GM12864 (cell line): Measurements from ENCODE around the gene GFOD2.

Experiments
- DNase-seq: peaks from one replicate; pipeline ENCODE4 v3.0.0-alpha.2; 2011; ENCODE audit warnings: low read depth
- H3K4me3 ChIP-seq: 2 replicates; pipeline ENCODE4 v1.5.1; 2011; ENCODE audit warnings: mild to moderate bottlenecking, low read depth, low read length, control low read depth
- TF ChIP-seq, protein P1 (sequence below): IDR thresholded peaks from 2 replicates; pipeline ENCODE4 v1.5.1; 2011; ENCODE audit warnings: low read depth, mild to moderate bottlenecking, moderate library complexity, low read length, control low read depth, inconsistent platforms; ENCODE audit errors: missing control alignments

GFOD2 gene

DNA sequence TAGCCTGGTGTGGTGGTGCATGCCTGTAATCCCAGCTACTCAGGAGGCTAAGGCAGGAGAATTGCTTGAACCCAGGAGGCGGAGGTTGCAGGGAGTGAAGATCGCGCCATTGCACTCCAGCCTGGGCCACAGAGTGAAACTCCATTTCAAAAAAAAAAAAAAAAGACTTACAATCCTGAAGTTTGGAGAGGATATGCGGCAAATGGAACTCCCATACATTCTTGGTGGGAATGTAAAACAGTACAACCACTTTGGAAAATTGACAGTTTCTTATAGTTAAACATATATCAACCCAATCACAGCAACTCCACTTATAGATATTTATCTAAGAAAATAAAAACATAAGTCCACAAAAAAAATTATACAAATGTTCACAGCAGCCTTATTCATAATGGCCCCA lies 11.9 kb downstream of the GFOD2 start:
- TF ChIP-seq, protein P1, sequence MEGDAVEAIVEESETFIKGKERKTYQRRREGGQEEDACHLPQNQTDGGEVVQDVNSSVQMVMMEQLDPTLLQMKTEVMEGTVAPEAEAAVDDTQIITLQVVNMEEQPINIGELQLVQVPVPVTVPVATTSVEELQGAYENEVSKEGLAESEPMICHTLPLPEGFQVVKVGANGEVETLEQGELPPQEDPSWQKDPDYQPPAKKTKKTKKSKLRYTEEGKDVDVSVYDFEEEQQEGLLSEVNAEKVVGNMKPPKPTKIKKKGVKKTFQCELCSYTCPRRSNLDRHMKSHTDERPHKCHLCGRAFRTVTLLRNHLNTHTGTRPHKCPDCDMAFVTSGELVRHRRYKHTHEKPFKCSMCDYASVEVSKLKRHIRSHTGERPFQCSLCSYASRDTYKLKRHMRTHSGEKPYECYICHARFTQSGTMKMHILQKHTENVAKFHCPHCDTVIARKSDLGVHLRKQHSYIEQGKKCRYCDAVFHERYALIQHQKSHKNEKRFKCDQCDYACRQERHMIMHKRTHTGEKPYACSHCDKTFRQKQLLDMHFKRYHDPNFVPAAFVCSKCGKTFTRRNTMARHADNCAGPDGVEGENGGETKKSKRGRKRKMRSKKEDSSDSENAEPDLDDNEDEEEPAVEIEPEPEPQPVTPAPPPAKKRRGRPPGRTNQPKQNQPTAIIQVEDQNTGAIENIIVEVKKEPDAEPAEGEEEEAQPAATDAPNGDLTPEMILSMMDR = no peak
- no peak for DNase-seq
- no peak overlapping the region for H3K4me3 ChIP-seq

DNA sequence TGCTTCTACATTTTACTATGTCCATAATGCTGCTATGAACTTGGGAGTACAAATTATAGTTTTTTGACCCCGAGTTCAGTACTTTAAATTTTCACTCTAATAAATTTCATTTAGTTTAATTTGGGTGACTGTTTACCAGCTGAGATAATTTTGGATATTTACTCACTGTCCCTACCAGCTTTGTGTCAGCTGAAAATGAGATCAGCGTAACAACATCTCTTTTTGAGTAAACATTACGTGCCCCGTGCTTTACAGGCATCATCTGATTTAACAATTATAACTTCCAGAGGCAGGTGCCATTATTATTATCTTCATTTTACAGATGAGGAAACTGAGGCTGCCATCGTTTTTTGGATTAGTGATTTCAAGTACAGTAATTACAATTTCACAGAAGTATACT lies 15.0 kb downstream of the GFOD2 start:
- TF ChIP-seq, protein P1 = no peak
- DNase-seq = no peak
- H3K4me3 ChIP-seq = no peak overlapping the region

DNA sequence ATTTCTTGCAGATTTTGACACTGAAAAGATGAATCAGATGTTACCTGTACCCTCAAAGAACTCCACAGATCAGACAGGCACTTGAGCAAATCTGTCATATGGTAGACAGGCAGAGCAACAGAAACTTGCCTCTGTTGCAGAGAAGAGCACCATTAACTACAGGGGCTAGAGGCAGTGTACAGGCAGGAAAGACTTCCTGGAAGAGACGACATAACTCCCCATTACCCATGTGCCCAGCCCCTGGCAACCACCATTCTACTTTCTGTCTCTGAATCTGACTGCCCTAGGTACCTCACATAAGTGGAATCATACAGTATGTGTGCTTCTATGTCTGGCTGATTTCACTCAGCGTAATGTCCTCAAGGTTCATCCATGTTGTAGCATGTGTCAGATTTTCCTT lies 15.5 kb downstream of the GFOD2 start:
- TF ChIP-seq, protein P1 = no peak
- no peak for DNase-seq
- no peak overlapping the region for H3K4me3 ChIP-seq

GRCh38 chr16:67702130-67702529 lies 17.0 kb downstream of the GFOD2 start:
- TF ChIP-seq, protein P1 = no peak
- no peak for DNase-seq
- H3K4me3 ChIP-seq = no peak overlapping the region

DNA sequence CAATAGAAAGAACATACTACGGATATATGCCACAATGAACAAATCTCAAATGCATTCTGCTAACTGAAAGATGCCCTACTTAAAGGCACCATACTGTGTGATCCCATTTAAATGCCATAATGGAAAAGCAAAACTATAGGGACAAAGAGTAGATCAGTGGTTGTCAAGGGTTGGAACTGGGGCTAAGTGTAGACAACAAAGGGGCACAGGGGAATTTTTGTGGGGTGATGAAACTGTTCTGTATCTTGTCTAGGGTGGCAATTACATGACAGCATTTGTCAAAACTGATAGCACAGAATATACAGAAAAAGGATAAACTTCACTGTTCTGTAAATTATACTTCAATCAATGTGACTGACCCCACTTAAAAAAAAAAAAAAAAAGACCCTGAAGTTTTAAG lies 17.7 kb downstream of the GFOD2 start:
- TF ChIP-seq, protein P1 = no peak
- DNase-seq = no peak
- H3K4me3 ChIP-seq = no peak overlapping the region

- H3K4me3 ChIP-seq = no peak overlapping the region
- TF ChIP-seq, protein P1 = no peak
- no peak for DNase-seq
These were observed 19.9 kb downstream of the GFOD2 start for GRCh38 chr16:67699265-67699664.

GRCh38 chr16:67697422-67698185 lies 21.5 kb downstream of the GFOD2 start:
- TF ChIP-seq, protein P1 = no peak
- no peak for DNase-seq

More at GRCh38 chr16:67697422-67698185, 21.5 kb downstream of the GFOD2 start:
- no peak overlapping the region for H3K4me3 ChIP-seq
